ENCODE results near the gene MT1H. TPM values are rescaled to one million over a fixed set of nuclear protein-coding genes. Genes with fewer than 3 reads are reported as not detected.
"Not testable (repeated sequence)": the region's sequence is repeated elsewhere in the genome, so short reads cannot be mapped to it uniquely, and the experiment has no call there.

The MT1H gene
- not detected in 2 replicates for total RNA-seq (2014; rRNA removed; shearing (Covaris generic))

GRCh38 chr16:56669005-56669839, at the start of gene MT1H:
TSS of gene MT1H (plus strand) at chr16:56669814. CDS start at chr16:56669885, 71 bp downstream.
- H3K27me3 ChIP-seq, result peaks cover 42% of the 10 kb centered on the region
- no peak within 1 kb of the TSS for H3K4me3 ChIP-seq
- DNase-seq, result no peak
- H3K4me1 ChIP-seq, result no peaks in the 10 kb centered on the region
- no peaks in the 10 kb centered on the region for H3K36me3 ChIP-seq
- no peak within 1 kb of the TSS for H3K27ac ChIP-seq
- H3K9me3 ChIP-seq (replicated peaks), result no peaks in the 10 kb centered on the region

- Histone ChIP-seq H3K4me1 (no peaks in the 10 kb centered on the region), H3K36me3 (no peaks in the 10 kb centered on the region), H3K9me3 (replicated peaks) (no peaks in the 10 kb centered on the region), H3K27ac (no peak overlapping the region), H3K4me3 (no peak overlapping the region), H3K27me3 (peaks cover 15% of the 10 kb centered on the region)
- no peak for DNase-seq
Observed at GRCh38 chr16:56620339-56620897, 49.2 kb upstream of the MT1H start.

- DNase-seq; H3K9me3 ChIP-seq (replicated peaks); H3K4me1 ChIP-seq; H3K4me3 ChIP-seq; H3K27ac ChIP-seq; H3K36me3 ChIP-seq: not testable (repeated sequence)
- H3K27me3 ChIP-seq, result peaks cover 15% of the 10 kb centered on the region
Observed at GRCh38 chr16:56621665-56622445, 47.8 kb upstream of the MT1H start.

- H3K27me3 ChIP-seq, result peaks cover 15% of the 10 kb centered on the region
- H3K4me1 ChIP-seq; DNase-seq; H3K27ac ChIP-seq; H3K4me3 ChIP-seq; H3K9me3 ChIP-seq (replicated peaks); H3K36me3 ChIP-seq: not testable (repeated sequence)
Observed at GRCh38 chr16:56623184-56623583, 46.4 kb upstream of the MT1H start.

GRCh38 chr16:56623637-56624036, 46.0 kb upstream of the MT1H start:
- no peaks in the 10 kb centered on the region for H3K36me3 ChIP-seq
- H3K9me3 ChIP-seq (replicated peaks), result no peaks in the 10 kb centered on the region
- no peak overlapping the region for H3K4me3 ChIP-seq
- peaks cover 11% of the 10 kb centered on the region for H3K27me3 ChIP-seq
- H3K27ac ChIP-seq, result no peak overlapping the region
- no peak for DNase-seq
- H3K4me1 ChIP-seq, result 0 out of 2 replicates have a peak, but pooled peaks cover 2% of the 10 kb centered on the region

GRCh38 chr16:56625140-56625942, 44.3 kb upstream of the MT1H start, which contains the start of gene MT1E:
TSS of gene MT1E (plus strand) at chr16:56625781. CDS start at chr16:56625852, 71 bp downstream.
- DNase-seq, result no peak
- Histone ChIP-seq H3K27me3 (no peaks in the 10 kb centered on the region), H3K4me3 (no peak within 1 kb of the TSS), H3K9me3 (replicated peaks) (no peaks in the 10 kb centered on the region), H3K27ac (no peak within 1 kb of the TSS), H3K4me1 (0 out of 2 replicates have a peak, but pooled peaks cover 2% of the 10 kb centered on the region), H3K36me3 (no peaks in the 10 kb centered on the region)

- DNase-seq, result no peak
- Histone ChIP-seq H3K27ac (no peak overlapping the region), H3K4me1 (0 out of 2 replicates have a peak, but pooled peaks cover 2% of the 10 kb centered on the region), H3K36me3 (no peaks in the 10 kb centered on the region), H3K4me3 (no peak overlapping the region), H3K27me3 (no peaks in the 10 kb centered on the region), H3K9me3 (replicated peaks) (no peaks in the 10 kb centered on the region)
Observed at GRCh38 chr16:56625943-56626654, 43.5 kb upstream of the MT1H start.

GRCh38 chr16:56626685-56627084, 42.9 kb upstream of the MT1H start:
- DNase-seq, result no peak
- no peaks in the 10 kb centered on the region for H3K27me3 ChIP-seq
- H3K36me3 ChIP-seq, result no peaks in the 10 kb centered on the region
- H3K9me3 ChIP-seq (replicated peaks), result no peaks in the 10 kb centered on the region
- H3K27ac ChIP-seq, result no peak overlapping the region
- H3K4me1 ChIP-seq, result 0 out of 2 replicates have a peak, but pooled peaks cover 2% of the 10 kb centered on the region
- no peak overlapping the region for H3K4me3 ChIP-seq

GRCh38 chr16:56628486-56629350, 40.9 kb upstream of the MT1H start:
- Histone ChIP-seq H3K36me3 (no peaks in the 10 kb centered on the region), H3K27me3 (peaks cover 3% of the 10 kb centered on the region), H3K4me3 (no peak overlapping the region), H3K27ac (no peak overlapping the region), H3K4me1 (0 out of 2 replicates have a peak, but pooled peaks cover 2% of the 10 kb centered on the region), H3K9me3 (replicated peaks) (no peaks in the 10 kb centered on the region)
- DNase-seq, result peak in 1 of 2 experiments; percentile 18

- Histone ChIP-seq H3K4me1 (0 out of 2 replicates have a peak, but pooled peaks cover 2% of the 10 kb centered on the region), H3K27me3 (peaks cover 3% of the 10 kb centered on the region), H3K36me3 (no peaks in the 10 kb centered on the region), H3K9me3 (replicated peaks) (no peaks in the 10 kb centered on the region), H3K27ac (no peak overlapping the region), H3K4me3 (no peak overlapping the region)
- DNase-seq, result no peak
Observed at GRCh38 chr16:56629531-56629930, 40.1 kb upstream of the MT1H start.

GRCh38 chr16:56630134-56630533, 39.5 kb upstream of the MT1H start:
- DNase-seq, result no peak
- Histone ChIP-seq H3K4me3 (no peak overlapping the region), H3K9me3 (replicated peaks) (no peaks in the 10 kb centered on the region), H3K27me3 (peaks cover 3% of the 10 kb centered on the region), H3K4me1 (0 out of 2 replicates have a peak, but pooled peaks cover 2% of the 10 kb centered on the region), H3K36me3 (no peaks in the 10 kb centered on the region), H3K27ac (no peak overlapping the region)

- H3K27ac ChIP-seq, result no peak overlapping the region
- DNase-seq, result no peak
- H3K9me3 ChIP-seq (replicated peaks), result no peaks in the 10 kb centered on the region
- peaks cover 3% of the 10 kb centered on the region for H3K27me3 ChIP-seq
- no peak overlapping the region for H3K4me3 ChIP-seq
- H3K36me3 ChIP-seq, result no peaks in the 10 kb centered on the region
- 0 out of 2 replicates have a peak, but pooled peaks cover 2% of the 10 kb centered on the region for H3K4me1 ChIP-seq
Observed at GRCh38 chr16:56631197-56631596, 38.4 kb upstream of the MT1H start.

GRCh38 chr16:56631832-56632155, 37.8 kb upstream of the MT1H start:
- H3K27ac ChIP-seq, result no peak overlapping the region
- DNase-seq, result no peak
- peaks cover 3% of the 10 kb centered on the region for H3K27me3 ChIP-seq
- no peak overlapping the region for H3K4me3 ChIP-seq
- 0 out of 2 replicates have a peak, but pooled peaks cover 2% of the 10 kb centered on the region for H3K4me1 ChIP-seq
- no peaks in the 10 kb centered on the region for H3K36me3 ChIP-seq
- H3K9me3 ChIP-seq (replicated peaks), result no peaks in the 10 kb centered on the region

Data from SJCRH30 (cell line).